Measurements from ENCODE around the gene KLHL29. TPM values are rescaled to one million over a fixed set of nuclear protein-coding genes. Genes with fewer than 3 reads are reported as not detected.
A peak's percentile ranks its signal among the peaks of the same experiment; 100 is the strongest.

Gene KLHL29
- total and polyA plus RNA-seq, 8 donors = 0.91 to 6.6 (median 2.6) TPM

- TF ChIP-seq CTCF (IDR thresholded peaks at IDR 0.05) = no peak
- FAIRE-seq (no peak), DNase-seq (peak in 1 of 6 donors; percentile 42), ATAC-seq (no peak)
- Histone ChIP-seq H3K4me1 (no peaks in the 10 kb centered on the region), H3K27me3 (no peaks in the 10 kb centered on the region), H3K27ac (no peak overlapping the region), H3K4me3 (no peak overlapping the region), H3K9me3 (no peaks in the 10 kb centered on the region), H3K36me3 (no peaks in the 10 kb centered on the region)
- intact Hi-C loops (cut with DNase I) = no loop called here
- 75 to 78% methylated on average over 28 of the region's 28 CpGs for WGBS, 2 donors
Observed at GRCh38 chr2:23628926-23629771, 244.2 kb downstream of the KLHL29 start.

GRCh38 chr2:23629772-23630480 lies 244.9 kb downstream of the KLHL29 start:
- DNase-seq (peak in 1 of 6 donors; percentile 40), ATAC-seq (no peak), FAIRE-seq (no peak)
- TF ChIP-seq CTCF (IDR thresholded peaks at IDR 0.05) = no peak
- Histone ChIP-seq H3K36me3 (no peaks in the 10 kb centered on the region), H3K9me3 (no peaks in the 10 kb centered on the region), H3K27ac (no peak overlapping the region), H3K4me1 (no peaks in the 10 kb centered on the region), H3K4me3 (no peak overlapping the region), H3K27me3 (no peaks in the 10 kb centered on the region)
- intact Hi-C loops (cut with DNase I) = no loop called here
- WGBS, 2 donors = 77 to 82% methylated on average over 16 of the region's 16 CpGs

- H3K4me1 ChIP-seq = no peaks in the 10 kb centered on the region
Observed at GRCh38 chr2:23630961-23631360, 246.0 kb downstream of the KLHL29 start.

GRCh38 chr2:23631389-23631788 lies 246.4 kb downstream of the KLHL29 start:
- intact Hi-C loops (cut with DNase I) = no loop called here
- no peak for ATAC-seq
- no peaks in the 10 kb centered on the region for H3K36me3 ChIP-seq
- no peaks in the 10 kb centered on the region for H3K27me3 ChIP-seq
- WGBS, 2 donors = 76 to 81% methylated on average over 11 of the region's 11 CpGs
- TF ChIP-seq CTCF (IDR thresholded peaks at IDR 0.05) = no peak
- no peaks in the 10 kb centered on the region for H3K9me3 ChIP-seq
- peak in 1 of 6 donors; percentile 20 for DNase-seq
- no peak overlapping the region for H3K27ac ChIP-seq
- H3K4me1 ChIP-seq = no peaks in the 10 kb centered on the region
- no peak overlapping the region for H3K4me3 ChIP-seq
- no peak for FAIRE-seq

More at GRCh38 chr2:23630961-23631360, 246.0 kb downstream of the KLHL29 start:
- ATAC-seq (no peak), FAIRE-seq (no peak), DNase-seq (peak in 1 of 6 donors; percentile 35)
- no peak overlapping the region for H3K4me3 ChIP-seq
- intact Hi-C loops (cut with DNase I) = no loop called here
- no peak overlapping the region for H3K27ac ChIP-seq
- no peaks in the 10 kb centered on the region for H3K9me3 ChIP-seq
- H3K27me3 ChIP-seq = no peaks in the 10 kb centered on the region
- WGBS, 2 donors = 77 to 85% methylated on average over 7 of the region's 7 CpGs
- no peak for TF ChIP-seq CTCF (IDR thresholded peaks at IDR 0.05)
- no peaks in the 10 kb centered on the region for H3K36me3 ChIP-seq

Measured in pancreas (tissue), 10 donors.